ENCODE data around the gene SPEG.

DNA sequence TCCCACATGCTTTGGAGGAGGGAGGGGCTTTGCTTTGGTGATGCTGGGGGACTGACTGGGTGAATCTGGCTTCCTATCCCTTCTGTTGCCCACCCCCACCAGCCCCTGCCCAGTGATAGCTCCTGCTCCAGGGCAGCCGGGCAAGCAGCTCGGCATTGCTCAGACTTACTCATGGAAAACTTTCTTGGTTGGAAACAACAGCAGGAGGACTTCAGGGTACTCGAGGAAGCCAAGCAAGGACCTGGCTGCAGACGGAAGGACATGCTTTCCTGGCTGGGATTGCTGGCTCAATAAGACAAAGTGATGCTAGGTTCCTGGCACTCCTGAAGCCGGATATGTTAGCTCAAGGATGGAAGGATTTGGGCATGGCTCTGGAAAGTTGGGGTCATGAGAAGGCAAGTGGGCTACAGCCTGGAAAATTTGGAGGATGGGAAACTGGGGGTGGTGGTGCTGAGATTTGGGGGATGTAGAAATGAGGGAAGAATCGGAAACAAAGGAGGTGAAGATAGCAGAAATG, 3.1 kb downstream of the SPEG start:
- TF ChIP-seq, protein P1, sequence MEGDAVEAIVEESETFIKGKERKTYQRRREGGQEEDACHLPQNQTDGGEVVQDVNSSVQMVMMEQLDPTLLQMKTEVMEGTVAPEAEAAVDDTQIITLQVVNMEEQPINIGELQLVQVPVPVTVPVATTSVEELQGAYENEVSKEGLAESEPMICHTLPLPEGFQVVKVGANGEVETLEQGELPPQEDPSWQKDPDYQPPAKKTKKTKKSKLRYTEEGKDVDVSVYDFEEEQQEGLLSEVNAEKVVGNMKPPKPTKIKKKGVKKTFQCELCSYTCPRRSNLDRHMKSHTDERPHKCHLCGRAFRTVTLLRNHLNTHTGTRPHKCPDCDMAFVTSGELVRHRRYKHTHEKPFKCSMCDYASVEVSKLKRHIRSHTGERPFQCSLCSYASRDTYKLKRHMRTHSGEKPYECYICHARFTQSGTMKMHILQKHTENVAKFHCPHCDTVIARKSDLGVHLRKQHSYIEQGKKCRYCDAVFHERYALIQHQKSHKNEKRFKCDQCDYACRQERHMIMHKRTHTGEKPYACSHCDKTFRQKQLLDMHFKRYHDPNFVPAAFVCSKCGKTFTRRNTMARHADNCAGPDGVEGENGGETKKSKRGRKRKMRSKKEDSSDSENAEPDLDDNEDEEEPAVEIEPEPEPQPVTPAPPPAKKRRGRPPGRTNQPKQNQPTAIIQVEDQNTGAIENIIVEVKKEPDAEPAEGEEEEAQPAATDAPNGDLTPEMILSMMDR (IDR thresholded peaks at IDR 0.05; ENCODE audit: insufficient read depth, low read depth, low read length), result no peak
- TF ChIP-seq EZH2 (IDR thresholded peaks at IDR 0.05; ENCODE audit: insufficient read depth, low read length), result no peak
